HAP-1 (cell line): ENCODE results near the gene VCPKMT.

Source experiments
- DNase-seq, 2 experiments: peaks; one replicate each; pipeline ENCODE4 v3.0.0-alpha.2; 2016 to 2020; ENCODE audit warnings: low spot score in 2 of 2
- H3K27me3 ChIP-seq: fragments of 250-450 bp; sonication (Bioruptor Pico); 2 replicates; pipeline ENCODE4 v1.5.1; 2020; ENCODE audit warnings: low read depth, mild to moderate bottlenecking, moderate library complexity
- H3K36me3 ChIP-seq: fragments of 250-450 bp; sonication (Bioruptor Pico); replicated peaks from 2 replicates; pipeline ENCODE4 v1.5.1; 2020; ENCODE audit warnings: mild to moderate bottlenecking
- H3K4me1 ChIP-seq: fragments of 250-450 bp; sonication (Bioruptor Pico); 2 replicates; pipeline ENCODE4 v1.5.1; 2020; ENCODE audit warnings: mild to moderate bottlenecking
- H3K4me3 ChIP-seq: fragments of 250-450 bp; sonication (Bioruptor Pico); 2 replicates; pipeline ENCODE4 v1.5.1; 2020; ENCODE audit warnings: mild to moderate bottlenecking, moderate library complexity
- H3K9me3 ChIP-seq: fragments of 250-450 bp; sonication (Bioruptor Pico); 2 replicates; pipeline ENCODE4 v1.5.1; 2020; ENCODE audit warnings: mild to moderate bottlenecking, moderate library complexity
- in situ Hi-C: fragments of 300-500 bp; cut with MboI; formaldehyde crosslinking; loops from 3 replicates; pipeline ENCODE4 v1.14.3; 2020; ENCODE audit warnings: low sequenced_read_pairs, inconsistent platforms, mixed read lengths

Gene VCPKMT

DNA sequence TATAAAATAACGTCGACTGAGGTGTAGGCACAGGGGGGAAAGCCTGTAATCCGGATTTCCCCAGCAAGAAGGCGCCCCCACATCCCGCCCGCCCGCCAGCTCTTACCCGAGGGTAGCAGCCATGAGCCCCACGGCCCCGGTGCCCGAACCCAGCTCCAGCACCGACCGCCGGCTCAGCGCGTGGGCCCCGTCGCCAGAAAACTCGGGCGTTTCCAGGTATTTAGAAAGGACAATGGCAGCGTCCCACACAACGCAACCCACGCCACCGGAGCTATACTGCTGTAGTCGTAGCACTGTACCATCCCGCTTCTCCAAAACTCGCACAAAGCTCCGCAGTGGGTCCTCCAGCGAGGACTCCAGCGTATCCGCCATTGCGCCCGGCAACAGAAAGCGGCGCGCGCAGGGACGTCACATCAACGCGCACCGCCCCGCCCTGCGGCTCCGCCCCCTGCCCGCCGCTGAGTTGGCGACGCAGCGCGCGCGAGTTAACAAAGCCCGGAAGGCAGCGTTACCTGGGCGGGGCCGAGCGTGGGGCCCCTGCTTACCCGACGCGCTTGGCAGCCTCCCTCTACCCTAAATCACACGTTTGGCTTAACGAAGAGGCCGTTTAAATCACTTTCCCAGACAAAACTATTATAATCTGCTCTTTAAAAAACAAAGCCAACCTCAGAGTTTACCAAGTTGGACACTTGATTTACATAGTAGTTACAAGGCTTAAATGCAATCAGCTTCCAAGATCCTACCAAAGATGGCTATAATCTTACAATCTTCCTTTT, at the start of gene VCPKMT:
Gene VCPKMT, minus strand, starts transcription at position 392 of the 776 bp plus-strand sequence. Its CDS starts 20 bp downstream, at position 372.
- in situ Hi-C loops, result no loop called here

DNA sequence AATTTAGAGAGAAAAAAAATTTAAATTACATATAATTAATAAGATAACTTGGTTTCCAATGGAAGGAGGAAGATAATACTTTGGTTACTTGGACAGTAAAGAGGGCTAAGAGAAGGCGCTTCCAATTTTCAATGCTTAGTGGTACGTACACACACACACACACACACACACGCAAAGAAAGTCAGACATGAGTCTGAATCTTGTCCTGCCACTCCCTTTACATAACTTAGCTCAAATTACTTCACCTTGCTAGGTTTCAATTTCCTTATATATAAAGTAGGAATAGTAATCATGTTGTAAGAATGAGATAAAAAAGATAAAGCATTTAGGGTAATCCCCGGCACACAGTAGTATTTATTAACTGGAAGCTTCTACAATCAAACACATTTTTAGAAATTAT, 39.7 kb upstream of the VCPKMT start:
- Histone ChIP-seq H3K9me3 (no peaks in the 10 kb centered on the region), H3K27me3 (no peaks in the 10 kb centered on the region), H3K4me3 (no peak overlapping the region), H3K36me3 (peaks cover 10% of the 10 kb centered on the region; the same call in 1 of the 2 replicates), H3K4me1 (no peaks in the 10 kb centered on the region; the same call in 1 of the 2 replicates)
- no peak for DNase-seq
- in situ Hi-C loops, result no loop called here

More for the DNA sequence above, at the start of gene VCPKMT:
- no peaks in the 10 kb centered on the region for H3K27me3 ChIP-seq
- peak; percentile 89 to 97 for DNase-seq
- no peaks in the 10 kb centered on the region for H3K9me3 ChIP-seq
- peak within 1 kb of the TSS; percentile 84 for H3K4me3 ChIP-seq
- H3K4me1 ChIP-seq, result peaks cover 16% of the 10 kb centered on the region
- H3K36me3 ChIP-seq, result peaks cover 34% of the 10 kb centered on the region

DNA sequence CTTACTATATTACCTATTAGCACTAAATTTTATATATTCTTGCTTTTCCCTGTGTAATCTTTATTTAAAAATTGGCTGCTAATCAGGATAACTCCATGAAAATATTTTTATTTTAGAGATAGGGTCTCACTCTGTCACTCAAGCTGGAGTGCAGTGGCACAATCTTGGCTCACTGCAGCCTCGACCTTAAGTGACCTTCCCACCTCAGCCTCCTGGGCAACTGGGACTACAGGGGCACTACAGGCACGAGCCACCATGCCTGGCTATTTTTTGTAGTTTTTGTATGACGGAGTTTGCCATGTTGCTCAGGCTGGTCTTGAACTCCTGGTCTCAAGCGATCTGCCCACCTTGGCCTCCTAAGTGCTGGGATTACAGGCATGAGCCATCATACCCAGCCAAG, 32.4 kb upstream of the VCPKMT start:
- H3K27me3 ChIP-seq, result no peaks in the 10 kb centered on the region
- H3K9me3 ChIP-seq, result no peaks in the 10 kb centered on the region
- in situ Hi-C loops, result no loop called here
- no peak overlapping the region for H3K4me3 ChIP-seq
- no peak for DNase-seq
- peaks cover 6% of the 10 kb centered on the region for H3K36me3 ChIP-seq
- no peaks in the 10 kb centered on the region for H3K4me1 ChIP-seq

DNA sequence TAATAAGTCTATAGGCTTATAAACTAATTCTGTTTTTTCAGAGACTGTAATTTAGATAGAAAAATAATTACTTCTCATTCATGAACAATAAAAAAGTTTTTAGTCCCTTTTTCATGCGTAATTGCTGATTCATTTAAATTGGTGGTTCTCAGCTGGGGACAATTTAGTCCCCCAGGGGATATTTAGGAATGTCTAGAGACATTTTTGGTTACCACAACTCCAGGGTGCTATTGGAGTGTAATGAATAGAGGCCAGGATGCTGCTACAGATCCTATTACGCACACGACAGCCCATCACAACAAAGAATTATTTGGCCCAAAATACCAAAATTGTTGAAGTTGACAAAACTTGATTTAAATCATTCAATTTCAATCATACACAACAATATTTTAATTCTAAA, 22.8 kb upstream of the VCPKMT start:
- no peaks in the 10 kb centered on the region for H3K36me3 ChIP-seq
- H3K27me3 ChIP-seq, result no peaks in the 10 kb centered on the region
- peak; percentile 20 to 25 for DNase-seq
- no peaks in the 10 kb centered on the region; the same call in 1 of the 2 replicates for H3K4me1 ChIP-seq
- H3K9me3 ChIP-seq, result no peaks in the 10 kb centered on the region
- no peak overlapping the region for H3K4me3 ChIP-seq
- in situ Hi-C loops, result no loop called here

DNA sequence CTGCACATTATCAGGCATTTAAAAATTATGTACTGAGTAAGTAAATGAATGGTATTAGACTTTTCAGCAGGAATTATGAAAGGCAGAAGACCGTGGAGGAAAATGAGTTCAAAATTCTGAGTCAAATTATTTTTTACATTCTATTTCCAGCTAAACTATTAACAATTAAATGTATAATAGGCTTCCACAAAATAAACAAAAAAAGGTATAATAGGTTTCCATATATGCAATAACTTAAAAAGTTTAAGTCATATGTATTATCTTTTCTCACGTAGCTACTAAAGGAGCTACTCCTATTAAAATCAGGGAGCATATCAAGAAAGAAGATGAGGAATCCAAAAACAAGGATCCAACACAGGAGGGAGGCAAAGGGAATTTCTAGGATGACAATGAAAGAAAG, 11.4 kb upstream of the VCPKMT start:
- H3K36me3 ChIP-seq, result no peaks in the 10 kb centered on the region; the same call in 1 of the 2 replicates
- H3K4me3 ChIP-seq, result no peak overlapping the region
- no peak for DNase-seq
- in situ Hi-C loops, result no loop called here
- H3K4me1 ChIP-seq, result no peaks in the 10 kb centered on the region
- H3K9me3 ChIP-seq, result no peaks in the 10 kb centered on the region
- no peaks in the 10 kb centered on the region for H3K27me3 ChIP-seq

GRCh38 chr14:50123062-50123461, 6.7 kb upstream of the VCPKMT start:
- in situ Hi-C loops, result no loop called here

GRCh38 chr14:50122291-50122690, 5.9 kb upstream of the VCPKMT start:
- Histone ChIP-seq H3K27me3 (no peaks in the 10 kb centered on the region), H3K4me3 (no peak overlapping the region), H3K9me3 (no peaks in the 10 kb centered on the region), H3K36me3 (no peaks in the 10 kb centered on the region), H3K4me1 (peaks cover 4% of the 10 kb centered on the region)
- DNase-seq, result no peak
- in situ Hi-C loops, result no loop called here

More at GRCh38 chr14:50123062-50123461, 6.7 kb upstream of the VCPKMT start:
- Histone ChIP-seq H3K36me3 (no peaks in the 10 kb centered on the region), H3K9me3 (no peaks in the 10 kb centered on the region), H3K4me3 (no peak overlapping the region), H3K4me1 (no peaks in the 10 kb centered on the region), H3K27me3 (no peaks in the 10 kb centered on the region)
- no peak for DNase-seq

- H3K4me1 ChIP-seq, result peaks cover 11% of the 10 kb centered on the region
- H3K27me3 ChIP-seq, result no peaks in the 10 kb centered on the region
- DNase-seq, result no peak
- H3K9me3 ChIP-seq, result no peaks in the 10 kb centered on the region
- no peaks in the 10 kb centered on the region for H3K36me3 ChIP-seq
- in situ Hi-C loops, result no loop called here
- H3K4me3 ChIP-seq, result no peak overlapping the region
Measured at GRCh38 chr14:50121486-50121885, 5.1 kb upstream of the VCPKMT start.

- Histone ChIP-seq H3K36me3 (peaks cover 25% of the 10 kb centered on the region), H3K9me3 (no peaks in the 10 kb centered on the region), H3K4me3 (no peak overlapping the region), H3K27me3 (no peaks in the 10 kb centered on the region), H3K4me1 (peaks cover 16% of the 10 kb centered on the region)
- in situ Hi-C loops, result no loop called here
- no peak for DNase-seq
Measured at GRCh38 chr14:50117456-50117855, 1.1 kb upstream of the VCPKMT start.

- H3K27me3 ChIP-seq, result no peaks in the 10 kb centered on the region
- H3K36me3 ChIP-seq, result peaks cover 28% of the 10 kb centered on the region
- no peaks in the 10 kb centered on the region for H3K9me3 ChIP-seq
- peak in 1 of 2 experiments; percentile 5 for DNase-seq
- H3K4me1 ChIP-seq, result peaks cover 16% of the 10 kb centered on the region
- H3K4me3 ChIP-seq, result peak overlapping the region; percentile 84
- in situ Hi-C loops, result no loop called here
Measured at GRCh38 chr14:50116966-50117365, 594 bp upstream of the VCPKMT start.

GRCh38 chr14:50113381-50114035, 2.9 kb downstream of the VCPKMT start:
- H3K36me3 ChIP-seq, result peaks cover 61% of the 10 kb centered on the region
- in situ Hi-C loops, result no loop called here

DNA sequence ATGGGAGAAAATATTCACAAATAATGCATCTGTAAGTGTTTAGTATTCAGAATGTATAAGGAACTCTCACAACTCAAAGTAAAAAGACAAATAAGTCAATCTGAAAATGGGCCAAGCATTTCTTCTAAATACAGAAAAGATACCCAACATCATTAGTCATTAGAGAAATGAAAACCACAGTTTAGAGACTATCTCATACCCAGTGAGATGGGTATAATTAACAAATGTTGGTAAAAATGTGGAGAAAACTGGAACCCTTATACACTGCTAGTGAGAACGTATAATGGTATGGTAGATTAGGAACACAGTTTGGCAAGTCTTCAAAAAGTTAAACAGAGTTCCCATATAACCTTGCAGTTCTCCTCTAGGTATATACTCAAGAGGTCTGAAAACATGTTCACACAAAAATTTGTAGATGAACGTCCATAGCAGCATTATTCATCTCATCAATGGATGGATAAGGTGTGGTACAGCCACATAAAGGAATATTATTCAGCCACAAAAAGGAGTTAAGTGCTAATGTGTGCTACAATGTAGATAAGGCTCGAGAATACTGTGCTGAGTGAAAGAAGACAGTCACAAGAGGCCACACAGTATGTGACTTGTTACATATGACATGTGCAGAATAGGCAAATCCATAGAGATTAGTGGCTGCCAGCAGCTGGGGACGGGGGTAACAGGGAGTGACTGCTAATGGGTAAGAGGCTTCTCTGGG, 5.9 kb downstream of the VCPKMT start:
- DNase-seq, result no peak
- Histone ChIP-seq H3K4me1 (peaks cover 4% of the 10 kb centered on the region), H3K27me3 (no peaks in the 10 kb centered on the region), H3K4me3 (no peak overlapping the region), H3K36me3 (peaks cover 62% of the 10 kb centered on the region), H3K9me3 (no peaks in the 10 kb centered on the region)
- in situ Hi-C loops, result no loop called here

More at GRCh38 chr14:50113381-50114035, 2.9 kb downstream of the VCPKMT start:
- no peak for DNase-seq
- H3K4me1 ChIP-seq, result peaks cover 16% of the 10 kb centered on the region
- no peaks in the 10 kb centered on the region for H3K27me3 ChIP-seq
- H3K4me3 ChIP-seq, result no peak overlapping the region
- H3K9me3 ChIP-seq, result no peaks in the 10 kb centered on the region

GRCh38 chr14:50109342-50109741, 7.0 kb downstream of the VCPKMT start:
- DNase-seq, result no peak
- in situ Hi-C loops, result loop anchor here (10.0 kb wide), 1 partner anchor 475 kb away; the partner anchor contains the start of gene DNAAF2

More at GRCh38 chr14:50109342-50109741, 7.0 kb downstream of the VCPKMT start:
- Histone ChIP-seq H3K36me3 (peaks cover 55% of the 10 kb centered on the region), H3K9me3 (no peaks in the 10 kb centered on the region), H3K4me1 (peaks cover 3% of the 10 kb centered on the region; the same call in 1 of the 2 replicates), H3K27me3 (no peaks in the 10 kb centered on the region), H3K4me3 (no peak overlapping the region)
